Esophagus squamous epithelium (tissue), 5 donors: ENCODE results near the gene KCNQ1. TPM values are rescaled to one million over a fixed set of nuclear protein-coding genes. Genes with fewer than 3 reads are reported as not detected.

Source experiments
- DNase-seq: peaks from one replicate; lab custom pipeline; 2025; lab: John Stamatoyannopoulos, UW
- H3K27ac ChIP-seq, 4 donors: fragments of 200-600 bp; sonication (generic); one replicate each; pipeline ENCODE4 v1.5.1; 2016 to 2019; ENCODE audit warnings: mild to moderate bottlenecking in 1 of 4
- H3K27me3 ChIP-seq, 4 donors: fragments of 200-600 bp; sonication (generic); 1 replicate in 3 of 4; 2 replicates in 1 of 4; pipeline versions ENCODE4 v1.5.1 to v1.6.0; 2017 to 2021; ENCODE audit warnings: antibody characterized with exemption in 1 of 4
- H3K36me3 ChIP-seq, 3 donors: fragments of 200-600 bp; sonication (generic); one replicate each; pipeline ENCODE4 v1.5.1; 2016 to 2019
- H3K4me1 ChIP-seq, 3 donors: fragments of 200-600 bp; sonication (generic); one replicate each; pipeline ENCODE4 v1.5.1; 2017 to 2019
- H3K4me3 ChIP-seq, 4 donors: fragments of 200-600 bp; sonication (generic); 1 replicate in 3 of 4; 2 replicates in 1 of 4; pipeline ENCODE4 v1.5.1; 2016 to 2019; ENCODE audit warnings: mild to moderate bottlenecking in 2 of 4, moderate library complexity in 1 of 4
- H3K9me3 ChIP-seq, 3 donors: fragments of 200-600 bp; sonication (generic); one replicate each; pipeline ENCODE4 v1.5.1; 2016 to 2019
- CTCF ChIP-seq, 6 experiments: fragments of 450-650 bp in 4 of 6; fragments of 200-600 bp in 2 of 6; sonication (generic) in 2 of 6; IDR thresholded peaks; one replicate each; pipeline ENCODE4 v1.5.1; 2016 to 2019; ENCODE audit warnings: antibody characterized with exemption in 6 of 6, mild to moderate bottlenecking in 4 of 6, moderate library complexity in 4 of 6
- POLR2A ChIP-seq, 4 donors: fragments of 450-650 bp; IDR thresholded peaks; one replicate each; pipeline ENCODE4 v1.6.1; 2017; ENCODE audit warnings: antibody characterized with exemption in 4 of 4, mild to moderate bottlenecking in 4 of 4, moderate library complexity in 3 of 4
- WGBS, 2 donors: methylation state at CpG; one replicate each; pipeline ENCODE4 v1.1.5; 2018; 5-methylcytosine and 5-hydroxymethylcytosine counted together
- intact Hi-C: fragments of 100-400 bp; cut with DNase I; formaldehyde crosslinking; loops from one replicate; pipeline ENCODE4 v1.15.0; 2022
- total RNA-seq, 4 donors: library from RNA; depleted of rRNA; stranded (reverse); fragments of >200 nt; gene quantifications; one replicate each; pipeline ENCODE4 v1.1.0, GENCODE V29; 2016
- donor health status: DM: yes; HTN: yes; CAD: no.

Gene KCNQ1
- total RNA-seq, 4 donors from 2014 or later = 0.61 to 3.1 (median 0.72) TPM

- Histone ChIP-seq H3K27me3 (peaks cover 0 to 7% (median 0%) of the 10 kb centered on the region in 4 donors), H3K4me1 (peaks cover 15 to 53% (median 27%) of the 10 kb centered on the region in 3 donors), H3K9me3 (peaks cover 0 to 17% (median 12%) of the 10 kb centered on the region in 3 donors), H3K36me3 (no peaks in the 10 kb centered on the region), H3K27ac (peak overlapping the region; percentile 18 to 77 (median 46)), H3K4me3 (peak overlapping the region in 2 of 4 donors; percentile 23 to 41)
- 36 to 41% methylated on average over 5 of the region's 17 CpGs for WGBS, 2 donors
- intact Hi-C loops = no loop called here
- TF ChIP-seq POLR2A (IDR thresholded peaks at IDR 0.05) = no peak
- no peak for TF ChIP-seq CTCF (IDR thresholded peaks at IDR 0.05)
- no peak for DNase-seq
Measured at GRCh38 chr11:2812371-2812991, 367.7 kb downstream of the KCNQ1 start.

GRCh38 chr11:2813141-2813908 lies 368.5 kb downstream of the KCNQ1 start:
- Histone ChIP-seq H3K27ac (peak overlapping the region in 3 of 4 donors; percentile 18 to 77 (median 69)), H3K4me1 (peaks cover 11 to 45% (median 19%) of the 10 kb centered on the region in 3 donors), H3K9me3 (peaks cover 0 to 17% (median 12%) of the 10 kb centered on the region in 3 donors), H3K4me3 (no peak overlapping the region), H3K36me3 (no peaks in the 10 kb centered on the region), H3K27me3 (no peaks in the 10 kb centered on the region)
- intact Hi-C loops = no loop called here
- TF ChIP-seq POLR2A (IDR thresholded peaks at IDR 0.05) = no peak
- no peak for TF ChIP-seq CTCF (IDR thresholded peaks at IDR 0.05)
- 69 to 72% methylated on average over 10 to 14 of the region's 14 CpGs for WGBS, 2 donors
- no peak for DNase-seq

GRCh38 chr11:2813968-2814367 lies 369.2 kb downstream of the KCNQ1 start:
- Histone ChIP-seq H3K9me3 (peaks cover 0 to 24% (median 13%) of the 10 kb centered on the region in 3 donors), H3K36me3 (no peaks in the 10 kb centered on the region), H3K27ac (no peak overlapping the region), H3K4me3 (no peak overlapping the region), H3K27me3 (no peaks in the 10 kb centered on the region), H3K4me1 (peaks cover 11 to 42% (median 19%) of the 10 kb centered on the region in 3 donors)
- TF ChIP-seq POLR2A (IDR thresholded peaks at IDR 0.05) = no peak
- TF ChIP-seq CTCF (IDR thresholded peaks at IDR 0.05) = no peak
- intact Hi-C loops = no loop called here
- 89 to 94% methylated on average over 1 of the region's 1 CpG for WGBS, 2 donors
- no peak for DNase-seq

- intact Hi-C loops = no loop called here
- H3K27ac ChIP-seq = no peak overlapping the region
- H3K36me3 ChIP-seq = no peaks in the 10 kb centered on the region
- H3K4me3 ChIP-seq = no peak overlapping the region
- WGBS, 2 donors = 67 to 70% methylated on average over 1 to 3 of the region's 5 CpGs
- DNase-seq = no peak
- H3K9me3 ChIP-seq = peaks cover 0 to 30% (median 21%) of the 10 kb centered on the region in 3 donors
- H3K4me1 ChIP-seq = peaks cover 11 to 42% (median 19%) of the 10 kb centered on the region in 3 donors
- no peaks in the 10 kb centered on the region for H3K27me3 ChIP-seq
- TF ChIP-seq POLR2A (IDR thresholded peaks at IDR 0.05) = no peak
- no peak for TF ChIP-seq CTCF (IDR thresholded peaks at IDR 0.05)
Measured at GRCh38 chr11:2814751-2815150, 369.9 kb downstream of the KCNQ1 start.
